GM23248 (cell line): ENCODE data around the gene KDM2B. TPM values are rescaled to one million over a fixed set of nuclear protein-coding genes. Genes with fewer than 3 reads are reported as not detected.
"Not testable (repeated sequence)": the region's sequence is repeated elsewhere in the genome, so short reads cannot be mapped to it uniquely, and the experiment has no call there.

Source experiments
- DNase-seq: peaks from one replicate; pipeline ENCODE4 v3.0.0-alpha.2; 2015
- H2AFZ ChIP-seq: fragments of 200-600 bp; sonication (generic); 2 replicates; pipeline ENCODE4 v1.6.1; 2016; ENCODE audit warnings: antibody characterized with exemption
- H3F3A ChIP-seq: fragments of 200-600 bp; sonication (generic); 2 replicates; pipeline ENCODE4 v1.6.1; 2016; ENCODE audit warnings: mild to moderate bottlenecking, antibody characterized with exemption, mixed run types; ENCODE audit not compliant: insufficient read depth
- H3K27ac ChIP-seq: fragments of 200-600 bp; sonication (generic); 2 replicates; pipeline ENCODE4 v1.5.1; 2016; ENCODE audit warnings: mild to moderate bottlenecking
- H3K27me3 ChIP-seq: fragments of 200-600 bp; sonication (generic); replicated peaks from 2 replicates; pipeline ENCODE4 v1.6.1; 2016; ENCODE audit warnings: mild to moderate bottlenecking; ENCODE audit not compliant: insufficient read depth
- H3K36me3 ChIP-seq: fragments of 200-600 bp; sonication (generic); 2 replicates; pipeline ENCODE4 v1.6.1; 2016; ENCODE audit warnings: low read depth, mild to moderate bottlenecking
- H3K4me1 ChIP-seq: fragments of 200-600 bp; sonication (generic); 2 replicates; pipeline ENCODE4 v1.6.1; 2016; ENCODE audit warnings: mild to moderate bottlenecking; ENCODE audit not compliant: insufficient read depth
- H3K4me2 ChIP-seq: fragments of 200-600 bp; sonication (generic); one replicate; pipeline ENCODE4 v1.6.1; 2016; ENCODE audit warnings: mild to moderate bottlenecking; ENCODE audit not compliant: unreplicated experiment
- H3K4me3 ChIP-seq: fragments of 200-600 bp; sonication (generic); 2 replicates; pipeline ENCODE4 v1.5.1; 2016; ENCODE audit warnings: mild to moderate bottlenecking
- H3K79me2 ChIP-seq: fragments of 200-600 bp; sonication (generic); 2 replicates; pipeline ENCODE4 v1.6.1; 2016; ENCODE audit warnings: mild to moderate bottlenecking; ENCODE audit not compliant: insufficient read depth
- H3K9ac ChIP-seq: fragments of 200-600 bp; sonication (generic); 2 replicates; pipeline ENCODE4 v1.6.1; 2016; ENCODE audit warnings: mild to moderate bottlenecking
- H3K9me2 ChIP-seq: fragments of 200-600 bp; sonication (generic); 2 replicates; pipeline ENCODE4 v1.6.1; 2016; ENCODE audit warnings: mixed run types, mild to moderate bottlenecking, moderate library complexity; ENCODE audit not compliant: insufficient read depth
- H3K9me3 ChIP-seq: fragments of 200-600 bp; sonication (generic); one replicate; pipeline ENCODE4 v1.6.1; 2017; ENCODE audit warnings: low read depth
- H4K20me1 ChIP-seq: fragments of 200-600 bp; sonication (generic); 2 replicates; pipeline ENCODE4 v1.6.0; 2016; ENCODE audit not compliant: insufficient read depth
- EZH2 ChIP-seq: fragments of 200-600 bp; sonication (generic); IDR thresholded peaks from 2 replicates; pipeline ENCODE4 v1.6.1; 2018; ENCODE audit warnings: antibody characterized with exemption, mild to moderate bottlenecking; ENCODE audit not compliant: insufficient read depth, poor library complexity, severe bottlenecking
- EZH2phosphoT487 ChIP-seq: fragments of 200-600 bp; sonication (generic); IDR thresholded peaks from 2 replicates; pipeline ENCODE4 v1.6.1; 2018; ENCODE audit warnings: antibody characterized with exemption, moderate library complexity, mild to moderate bottlenecking, low read depth; ENCODE audit not compliant: insufficient read depth
- WGBS, 2 experiments: methylation state at CpG; one replicate each; pipeline ENCODE4 v1.1.6; 2015 to 2017; ENCODE audit warnings: low lambda C conversion rate in 2 of 2, low coverage in 1 of 2; ENCODE audit errors: missing lambda C conversion rate in 2 of 2; 5-methylcytosine and 5-hydroxymethylcytosine counted together
- in situ Hi-C: fragments of 300-500 bp; cut with MboI; formaldehyde crosslinking; loops from 2 replicates; pipeline ENCODE4 v1.15.0; 2020
- polyA plus RNA-seq: library from polyadenylated mRNA; unstranded; fragments of >200 nt; fragmentation: Nextera tagmentation; extraction: Ambion mirVana; gene quantifications from 2 replicates; pipeline ENCODE4 v1.2.1, GENCODE V29; 2016
- total RNA-seq: library from RNA; depleted of rRNA; stranded (reverse); fragments of >200 nt; shearing (Covaris generic); gene quantifications from 2 replicates; pipeline ENCODE4 v1.2.3, GENCODE V29; 2014

The KDM2B gene
- total and polyA plus RNA-seq, 2 experiments from 2014 or later, result 8.2 to 20.1 TPM

DNA sequence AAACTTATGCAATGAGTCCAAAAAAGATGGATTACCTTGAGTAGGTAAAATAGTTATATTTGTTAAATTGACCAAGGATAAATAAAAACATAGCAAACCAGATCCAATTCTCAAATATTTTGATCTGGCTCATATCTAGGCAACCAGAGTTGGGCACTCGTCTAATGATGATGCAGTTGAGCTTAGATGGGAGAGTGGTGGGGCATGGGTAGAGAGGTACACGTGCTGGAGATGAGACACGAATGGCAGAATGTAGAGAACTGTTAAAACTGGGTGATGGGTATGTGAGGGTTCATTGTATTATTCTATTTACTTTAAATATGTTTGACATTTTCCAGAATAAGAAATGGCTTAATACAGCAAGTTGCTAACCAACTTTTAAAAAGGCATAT is 188.5 kb downstream of the KDM2B start:
- Histone ChIP-seq H3K4me3 (no peak overlapping the region), H3K36me3 (no peaks in the 10 kb centered on the region), H2AFZ (peak overlapping the region; percentile 63), H3K27me3 (no peaks in the 10 kb centered on the region), H4K20me1 (no peaks in the 10 kb centered on the region), H3K79me2 (no peaks in the 10 kb centered on the region), H3K9me2 (no peaks in the 10 kb centered on the region), H3K27ac (no peak overlapping the region), H3K9me3 (no peaks in the 10 kb centered on the region), H3K4me2 (no peak overlapping the region), H3K4me1 (peaks cover 13% of the 10 kb centered on the region; the same call in 1 of the 2 replicates), H3F3A (peaks cover 4% of the 10 kb centered on the region; the same call in 1 of the 2 replicates), H3K9ac (no peak overlapping the region)
- no peak for TF ChIP-seq EZH2phosphoT487
- TF ChIP-seq EZH2, result no peak
- in situ Hi-C loops, result no loop called here
- no peak for DNase-seq
- 36 to 46% methylated on average over 3 of the region's 3 CpGs for WGBS, 2 experiments

DNA sequence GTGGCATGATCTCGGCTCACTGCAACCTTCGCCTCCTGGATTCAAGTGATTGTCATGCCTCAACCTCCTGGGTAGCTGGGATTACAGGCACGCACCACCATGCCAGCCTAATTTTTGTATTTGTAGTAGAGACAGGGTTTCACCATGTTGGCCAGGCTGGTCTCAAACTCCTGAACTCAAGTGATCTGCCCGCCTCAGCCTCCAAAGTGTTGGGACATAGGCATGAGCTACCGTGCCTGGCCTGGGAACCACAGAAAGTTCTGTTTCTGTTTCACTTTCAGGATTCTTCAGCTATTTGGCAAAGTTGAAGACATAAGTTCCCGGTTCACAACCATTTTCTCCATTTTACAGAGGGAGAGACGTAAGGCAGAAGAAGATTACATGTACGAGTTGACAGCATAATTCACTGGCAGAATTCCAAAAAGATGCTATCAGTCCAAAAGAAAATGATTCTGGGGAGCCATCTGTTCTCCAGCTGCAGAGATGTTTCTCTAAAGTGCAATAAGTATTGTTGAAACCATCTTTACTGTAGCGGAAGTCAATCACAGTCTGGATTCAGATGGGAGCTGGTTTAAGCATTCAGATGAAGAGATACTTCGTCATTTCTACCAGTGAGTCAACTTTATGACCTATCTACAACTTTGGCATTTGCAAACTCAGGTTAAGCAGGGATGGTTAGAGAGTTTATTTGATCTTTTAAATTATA is 189.1 kb downstream of the KDM2B start:
- in situ Hi-C loops, result no loop called here

GRCh38 chr12:121390856-121391255 is 190.0 kb downstream of the KDM2B start:
- Histone ChIP-seq H3K9me3 (no peaks in the 10 kb centered on the region), H3F3A (peaks cover 4% of the 10 kb centered on the region; the same call in 1 of the 2 replicates), H3K79me2 (no peaks in the 10 kb centered on the region), H4K20me1 (no peaks in the 10 kb centered on the region), H2AFZ (no peak overlapping the region), H3K27me3 (no peaks in the 10 kb centered on the region), H3K27ac (no peak overlapping the region), H3K4me3 (no peak overlapping the region), H3K36me3 (no peaks in the 10 kb centered on the region), H3K9me2 (no peaks in the 10 kb centered on the region), H3K4me1 (peaks cover 13% of the 10 kb centered on the region; the same call in 1 of the 2 replicates), H3K9ac (no peak overlapping the region), H3K4me2 (no peak overlapping the region)
- no peak for DNase-seq
- TF ChIP-seq EZH2 (no peak), EZH2phosphoT487 (no peak)
- in situ Hi-C loops, result no loop called here
- WGBS, 2 experiments, result 93% methylated on average over 2 of the region's 2 CpGs

More for the DNA sequence above, 189.1 kb downstream of the KDM2B start:
- Histone ChIP-seq H4K20me1 (no peaks in the 10 kb centered on the region), H3K9me2 (no peaks in the 10 kb centered on the region), H3K27ac (peak overlapping the region; percentile 22; the same call in 1 of the 2 replicates), H3K27me3 (no peaks in the 10 kb centered on the region), H3K36me3 (no peaks in the 10 kb centered on the region), H3F3A (peaks cover 4% of the 10 kb centered on the region; the same call in 1 of the 2 replicates), H3K79me2 (no peaks in the 10 kb centered on the region), H3K4me2 (peak overlapping the region; percentile 41), H2AFZ (peak overlapping the region; percentile 63), H3K4me3 (peak overlapping the region; percentile 33), H3K9me3 (no peaks in the 10 kb centered on the region), H3K4me1 (peaks cover 13% of the 10 kb centered on the region; the same call in 1 of the 2 replicates), H3K9ac (peak overlapping the region; percentile 33; the same call in 1 of the 2 replicates)
- 32 to 40% methylated on average over 10 of the region's 10 CpGs for WGBS, 2 experiments
- peak; percentile 68 for DNase-seq
- no peak for TF ChIP-seq EZH2phosphoT487

DNA sequence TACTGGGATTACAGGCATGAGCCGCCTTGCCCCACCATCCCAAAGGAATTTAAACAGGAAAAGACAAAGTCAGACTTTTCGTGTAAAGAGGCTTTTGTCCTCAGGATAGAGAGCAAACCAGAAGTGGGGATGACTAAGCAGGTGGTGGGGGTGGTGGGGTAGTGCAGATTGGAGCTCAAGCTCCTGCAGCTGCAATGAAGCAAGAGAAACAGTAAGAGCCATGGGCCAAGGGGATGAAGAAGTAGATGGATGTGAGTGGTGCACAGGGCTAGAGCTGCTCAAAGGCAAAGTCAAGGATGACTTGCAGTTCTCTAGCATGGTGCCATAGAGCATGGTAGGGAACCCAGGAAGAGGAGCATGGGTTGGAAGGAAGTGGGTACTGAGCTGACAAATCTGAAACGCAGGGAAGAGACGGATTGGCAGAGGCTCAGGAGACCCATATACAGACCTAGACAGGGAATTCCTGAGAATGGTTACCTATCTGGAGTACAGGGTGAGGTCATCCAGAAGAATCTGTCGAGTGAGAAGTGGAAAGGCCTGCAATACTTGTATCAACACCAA is 192.3 kb downstream of the KDM2B start:
- peak; percentile 82 for DNase-seq
- Histone ChIP-seq H3K4me1 (peaks cover 13% of the 10 kb centered on the region; the same call in 1 of the 2 replicates), H3K4me3 (no peak overlapping the region), H3K9ac (no peak overlapping the region), H3K27me3 (no peaks in the 10 kb centered on the region), H3K27ac (peak overlapping the region; percentile 32), H3K79me2 (no peaks in the 10 kb centered on the region), H3F3A (peaks cover 4% of the 10 kb centered on the region; the same call in 1 of the 2 replicates), H3K4me2 (peak overlapping the region; percentile 18), H3K36me3 (no peaks in the 10 kb centered on the region), H3K9me3 (no peaks in the 10 kb centered on the region), H2AFZ (peak overlapping the region; percentile 56), H3K9me2 (no peaks in the 10 kb centered on the region), H4K20me1 (no peaks in the 10 kb centered on the region)
- no peak for TF ChIP-seq EZH2phosphoT487
- no peak for TF ChIP-seq EZH2
- WGBS, 2 experiments, result 37 to 50% methylated on average over 5 of the region's 5 CpGs
- in situ Hi-C loops, result no loop called here

DNA sequence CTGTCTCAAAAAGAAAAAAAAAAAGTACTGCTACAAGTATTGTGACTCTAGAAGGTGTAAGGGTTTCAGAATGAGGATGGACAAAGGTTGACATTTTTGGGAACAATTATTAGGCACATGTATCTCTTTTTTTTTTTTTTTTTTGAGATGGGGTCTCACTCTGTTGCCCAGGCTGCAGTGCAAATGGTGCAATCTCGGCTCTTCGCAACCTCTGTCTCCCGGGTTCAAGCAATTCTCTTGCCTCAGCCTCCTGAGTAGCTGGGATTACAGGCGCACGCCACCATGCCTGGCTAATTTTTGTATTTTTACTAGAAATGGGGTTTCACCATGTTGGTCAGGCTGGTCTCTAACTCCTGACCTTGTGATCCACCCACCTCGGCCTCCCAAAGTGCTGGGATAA is 195.9 kb downstream of the KDM2B start:
- H4K20me1 ChIP-seq, H3K9me2 ChIP-seq, H3F3A ChIP-seq, H3K4me1 ChIP-seq, in situ Hi-C loops, H3K4me3 ChIP-seq, H2AFZ ChIP-seq, H3K4me2 ChIP-seq, H3K9ac ChIP-seq, H3K9me3 ChIP-seq, DNase-seq, H3K36me3 ChIP-seq, H3K27me3 ChIP-seq, H3K79me2 ChIP-seq, H3K27ac ChIP-seq: not testable (repeated sequence)
- 69 to 73% methylated on average over 6 of the region's 6 CpGs for WGBS, 2 experiments
